GM20000 (cell line): Measurements from ENCODE around the gene RRAS.
A peak's percentile ranks its signal among the peaks of the same experiment; 100 is the strongest.

Source experiments
- DNase-seq: peaks from one replicate; pipeline ENCODE4 v3.0.0; 2012; ENCODE audit warnings: low spot score
- TF ChIP-seq, protein P1 (sequence below): IDR thresholded peaks from 2 replicates; pipeline ENCODE4 v1.5.1; 2012; ENCODE audit warnings: mild to moderate bottlenecking, control low read depth; ENCODE audit errors: extremely low read depth, missing control alignments

RRAS gene

DNA sequence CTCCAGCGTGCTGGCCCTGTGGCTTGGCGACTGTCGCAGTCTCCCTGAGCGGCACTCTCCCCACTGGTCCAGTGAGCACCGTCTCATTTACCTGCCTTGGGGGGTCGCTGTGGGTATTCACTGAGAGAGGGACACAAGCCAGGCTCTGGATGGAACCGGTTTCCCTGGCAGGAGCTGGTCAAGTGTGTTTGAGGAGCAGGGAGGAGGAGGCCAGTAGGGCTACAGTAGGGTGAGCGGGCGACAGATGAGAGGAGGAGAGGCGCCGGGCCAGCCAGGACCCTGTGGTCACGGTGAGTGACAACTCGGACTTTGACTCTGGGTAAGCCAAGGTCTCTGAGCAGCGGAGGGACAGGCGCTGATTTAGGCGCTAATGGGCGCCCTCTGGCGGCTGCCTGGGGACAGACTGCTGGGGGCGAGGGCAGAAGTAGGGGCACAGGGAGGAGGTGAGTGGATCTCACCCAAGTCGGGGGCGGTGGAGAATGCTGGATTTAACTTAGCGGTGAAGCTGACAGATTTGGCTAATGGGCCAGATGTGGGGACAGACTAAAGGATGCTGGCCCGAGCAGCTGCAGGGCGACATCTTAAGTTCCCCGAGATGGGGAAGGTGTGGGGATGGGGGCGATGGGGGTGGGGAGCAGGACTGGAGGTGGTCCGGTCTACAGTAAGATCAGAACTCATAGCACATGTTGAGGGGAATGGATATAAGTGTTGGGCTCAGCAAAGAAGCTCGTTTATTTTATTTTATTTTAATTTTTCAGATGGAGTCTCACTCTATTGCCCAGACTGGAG is 32.4 kb upstream of the RRAS start:
- peak; percentile 91 for DNase-seq
- TF ChIP-seq, protein P1, sequence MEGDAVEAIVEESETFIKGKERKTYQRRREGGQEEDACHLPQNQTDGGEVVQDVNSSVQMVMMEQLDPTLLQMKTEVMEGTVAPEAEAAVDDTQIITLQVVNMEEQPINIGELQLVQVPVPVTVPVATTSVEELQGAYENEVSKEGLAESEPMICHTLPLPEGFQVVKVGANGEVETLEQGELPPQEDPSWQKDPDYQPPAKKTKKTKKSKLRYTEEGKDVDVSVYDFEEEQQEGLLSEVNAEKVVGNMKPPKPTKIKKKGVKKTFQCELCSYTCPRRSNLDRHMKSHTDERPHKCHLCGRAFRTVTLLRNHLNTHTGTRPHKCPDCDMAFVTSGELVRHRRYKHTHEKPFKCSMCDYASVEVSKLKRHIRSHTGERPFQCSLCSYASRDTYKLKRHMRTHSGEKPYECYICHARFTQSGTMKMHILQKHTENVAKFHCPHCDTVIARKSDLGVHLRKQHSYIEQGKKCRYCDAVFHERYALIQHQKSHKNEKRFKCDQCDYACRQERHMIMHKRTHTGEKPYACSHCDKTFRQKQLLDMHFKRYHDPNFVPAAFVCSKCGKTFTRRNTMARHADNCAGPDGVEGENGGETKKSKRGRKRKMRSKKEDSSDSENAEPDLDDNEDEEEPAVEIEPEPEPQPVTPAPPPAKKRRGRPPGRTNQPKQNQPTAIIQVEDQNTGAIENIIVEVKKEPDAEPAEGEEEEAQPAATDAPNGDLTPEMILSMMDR = peak; percentile 93

DNA sequence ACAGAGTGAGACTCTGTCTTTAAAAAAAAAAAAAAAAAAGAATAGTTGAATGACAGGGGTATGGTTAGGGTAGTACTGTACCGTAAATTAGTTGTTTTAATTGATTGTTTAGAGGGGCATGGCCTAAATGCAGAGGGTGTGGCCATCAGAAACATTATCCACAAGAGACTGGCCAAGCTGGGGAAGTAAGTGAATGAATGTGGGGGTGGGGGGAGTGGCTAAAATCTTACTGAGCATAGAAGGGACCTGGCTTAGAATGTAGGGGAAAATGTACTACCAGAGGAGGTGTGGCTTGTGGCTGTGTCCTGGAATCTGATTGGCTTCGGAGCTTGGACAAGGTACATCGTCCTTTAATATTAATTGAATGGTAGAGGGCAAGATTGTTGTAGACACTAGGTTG is 29.6 kb upstream of the RRAS start:
- TF ChIP-seq, protein P1 = no peak
- DNase-seq = no peak

DNA sequence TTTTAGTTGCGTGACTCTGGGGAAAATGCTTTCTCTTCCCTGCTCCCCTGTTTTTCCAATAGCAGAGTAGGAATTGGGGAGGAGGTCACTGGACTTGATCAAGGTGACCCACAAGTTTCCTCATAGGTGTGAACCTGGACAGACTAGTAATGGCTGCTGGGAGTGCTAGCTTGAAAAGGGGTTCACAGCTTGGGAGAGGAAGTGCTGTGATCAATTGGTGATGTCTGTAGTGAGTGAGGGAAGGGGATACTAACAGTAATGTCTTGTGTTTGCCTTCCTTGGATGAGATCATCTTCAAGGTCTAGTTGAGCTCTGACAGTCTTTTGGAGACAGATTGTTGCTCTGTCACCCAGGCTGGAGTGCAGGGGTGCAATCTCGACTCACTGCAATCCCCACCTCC is 27.5 kb upstream of the RRAS start:
- TF ChIP-seq, protein P1 = no peak
- DNase-seq = no peak

DNA sequence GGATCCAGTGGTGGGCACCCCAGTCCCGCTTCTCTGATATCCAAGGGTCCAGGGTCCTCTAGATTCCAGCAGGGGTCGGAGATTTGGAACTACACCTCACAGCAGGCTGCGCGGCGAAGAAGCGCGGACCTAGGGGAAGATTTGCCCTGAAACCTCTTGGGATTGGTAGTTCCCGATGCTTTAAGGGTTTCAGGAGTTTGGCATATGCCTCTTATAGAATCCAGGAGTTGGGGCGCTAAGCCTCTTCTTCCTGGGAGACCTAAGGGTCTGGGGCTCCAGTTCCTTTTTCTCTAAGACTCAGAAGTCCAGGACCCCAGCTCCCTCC is 26.1 kb upstream of the RRAS start:
- TF ChIP-seq, protein P1 = no peak
- no peak for DNase-seq

DNA sequence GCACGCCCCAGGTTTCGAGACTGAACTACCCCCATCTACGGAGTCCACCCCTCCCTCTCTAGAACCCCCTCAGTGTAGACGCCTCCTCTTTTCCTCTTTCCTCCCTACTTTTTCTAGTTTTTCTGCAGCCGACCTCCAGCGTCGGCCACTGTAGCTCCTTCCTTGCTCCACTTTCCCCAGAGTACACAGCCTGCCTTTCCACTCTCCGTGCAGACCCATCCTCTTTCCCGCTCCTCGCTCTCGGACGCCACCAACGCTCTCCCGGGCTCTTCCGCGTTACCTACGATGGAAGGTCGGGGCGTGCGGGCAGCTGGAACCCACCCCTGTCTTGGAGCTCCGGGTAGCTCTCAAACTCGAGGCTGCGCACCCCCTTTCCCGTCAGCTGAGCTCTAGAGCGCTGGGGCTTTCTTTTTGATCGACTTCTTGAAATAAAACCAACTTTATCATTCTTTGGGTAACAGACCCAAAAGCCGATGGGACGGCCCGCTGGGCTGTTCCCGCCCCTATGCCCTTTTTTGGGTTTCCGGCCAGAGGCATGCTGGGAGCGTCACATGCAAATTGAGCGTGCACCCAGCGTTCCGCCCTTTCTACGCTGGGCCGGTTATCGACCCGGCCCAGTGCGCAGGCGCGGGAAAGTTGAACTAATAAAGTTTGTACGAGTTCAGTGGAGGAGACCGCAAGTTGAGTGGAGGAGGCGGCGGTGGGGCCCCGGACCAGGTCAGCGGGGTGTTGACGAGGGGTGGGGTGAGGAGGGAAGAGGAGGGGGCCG is 25.6 kb upstream of the RRAS start, which contains the start of the genes BCL2L12 and IRF3:
TSS of gene BCL2L12 (plus strand) at position 583 of the 769 bp plus-strand sequence. CDS start 760 bp downstream, outside the sequence.
TSS of gene IRF3 (minus strand) at position 507 of the 769 bp plus-strand sequence. CDS start 1,019 bp downstream, outside the sequence.
- TF ChIP-seq, protein P1 = no peak
- DNase-seq = peak; percentile 99

DNA sequence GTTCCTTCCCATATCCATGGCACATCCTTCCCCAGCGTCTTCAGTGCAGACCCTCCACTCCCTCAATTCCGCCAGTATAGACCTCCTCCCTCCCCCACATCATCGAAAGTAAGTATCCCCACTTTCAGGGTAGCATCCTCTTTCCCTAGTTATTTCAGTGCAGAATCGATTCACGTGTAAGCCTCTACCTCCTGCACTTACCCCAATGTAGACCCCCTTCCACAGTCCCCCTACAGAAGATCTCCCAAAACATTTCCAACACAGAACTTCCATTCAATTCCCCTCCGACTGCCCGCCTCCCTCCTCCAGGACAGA is 25.1 kb upstream of the RRAS start:
- DNase-seq = no peak
- TF ChIP-seq, protein P1 = no peak
